H1 (cell line): ENCODE data around the gene NELFB. TPM values are rescaled to one million over a fixed set of nuclear protein-coding genes. Genes with fewer than 3 reads are reported as not detected.

Source experiments
- CTCF ChIA-PET: fragments of 300-600 bp; sonication (Branson Sonifier 250); formaldehyde crosslinking; loops from one replicate; lab custom pipeline; 2021; ENCODE audit not compliant: partially characterized antibody; lab: Charles Lee
- POLR2A ChIA-PET: fragments of 300-600 bp; sonication (Branson Sonifier 250); formaldehyde crosslinking; loops from one replicate; lab custom pipeline; 2021; ENCODE audit warnings: inconsistent platforms; ENCODE audit not compliant: partially characterized antibody; lab: Charles Lee
- DNase-seq, 2 experiments: peaks; one replicate each; pipeline versions ENCODE4 v3.0.0 to v3.0.0-alpha.2; 2010 to 2022; ENCODE audit warnings: low spot score in 2 of 2, low read depth in 1 of 2, mixed read lengths in 1 of 2
- FAIRE-seq: peaks from 2 replicates; lab custom pipeline; 2011; peaks lifted over from hg19 to GRCh38; lab: Jason Lieb, UNC
- H2AFZ ChIP-seq: 2 replicates; pipeline ENCODE4 v1.8.1; 2012; ENCODE audit warnings: low read length, inconsistent platforms
- H2AK5ac ChIP-seq: 2 replicates; pipeline ENCODE4 v1.6.1; 2013; ENCODE audit warnings: low read depth, low read length
- H2BK120ac ChIP-seq: replicated peaks from 2 replicates; pipeline ENCODE3; 2013; ENCODE audit warnings: low read depth, low read length, inconsistent platforms
- H2BK12ac ChIP-seq: 2 replicates; pipeline ENCODE4 v1.6.1; 2013; ENCODE audit warnings: low read depth, low read length
- H2BK15ac ChIP-seq: 2 replicates; pipeline ENCODE4 v1.6.1; 2013; ENCODE audit warnings: low read length
- H2BK20ac ChIP-seq: 2 replicates; pipeline ENCODE4 v1.6.1; 2013; ENCODE audit warnings: low read length
- H2BK5ac ChIP-seq: 2 replicates; pipeline ENCODE4 v1.6.1; 2013; ENCODE audit warnings: low read depth, low read length
- H3K14ac ChIP-seq: 2 replicates; pipeline ENCODE4 v1.6.1; 2013; ENCODE audit warnings: inconsistent platforms; ENCODE audit not compliant: insufficient read length
- H3K18ac ChIP-seq: 2 replicates; pipeline ENCODE4 v1.6.1; 2013; ENCODE audit warnings: low read length; ENCODE audit errors: extremely low read depth
- H3K23ac ChIP-seq: 2 replicates; pipeline ENCODE4 v1.6.1; 2013; ENCODE audit warnings: inconsistent platforms; ENCODE audit not compliant: insufficient read length
- H3K23me2 ChIP-seq: 2 replicates; pipeline ENCODE4 v1.6.1; 2013; ENCODE audit warnings: low read depth, low read length
- H3K27ac ChIP-seq: 2 replicates; pipeline ENCODE4 v1.6.1; 2011; ENCODE audit warnings: low read depth, low read length, inconsistent platforms
- H3K27me3 ChIP-seq, 4 experiments: replicated peaks in 1 of 4; 1 replicate in 1 of 4; 2 replicates in 3 of 4; pipeline versions ENCODE4 v1.6.1 to v1.8.1; 2011 to 2013; ENCODE audit warnings: low read length in 3 of 4, mild to moderate bottlenecking in 3 of 4, inconsistent platforms in 2 of 4, mixed read lengths in 2 of 4, moderate library complexity in 1 of 4; ENCODE audit not compliant: control insufficient read depth in 3 of 4, insufficient read depth in 3 of 4; ENCODE audit errors: extremely low read depth in 1 of 4
- H3K36me3 ChIP-seq, 4 experiments: 2 replicates each; pipeline versions ENCODE4 v1.6.1 to v1.8.1; 2011 to 2013; ENCODE audit warnings: mild to moderate bottlenecking in 4 of 4, low read length in 3 of 4, moderate library complexity in 2 of 4, control low read depth in 1 of 4, inconsistent platforms in 1 of 4; ENCODE audit not compliant: insufficient read depth in 4 of 4, control insufficient read depth in 2 of 4
- H3K4ac ChIP-seq: replicated peaks from 2 replicates; pipeline ENCODE3; 2013; ENCODE audit warnings: low read length, low read depth, mixed read lengths, inconsistent platforms; ENCODE audit not compliant: insufficient read length
- H3K4me1 ChIP-seq, 4 experiments: replicated peaks in 1 of 4; 1 replicate in 1 of 4; 2 replicates in 3 of 4; pipeline versions ENCODE4 v1.6.1 to v1.8.1; 2011 to 2013; ENCODE audit warnings: low read length in 3 of 4, inconsistent platforms in 2 of 4, mixed read lengths in 1 of 4; ENCODE audit not compliant: insufficient read depth in 4 of 4, control insufficient read depth in 3 of 4
- H3K4me2 ChIP-seq, 2 experiments: 2 replicates each; pipeline versions ENCODE4 v1.6.1 to v1.8.1; 2011 to 2013; ENCODE audit warnings: low read depth in 2 of 2, low read length in 2 of 2, control low read depth in 1 of 2, inconsistent platforms in 1 of 2, mild to moderate bottlenecking in 1 of 2; ENCODE audit not compliant: insufficient read depth in 1 of 2
- H3K4me3 ChIP-seq, 4 experiments: fragments of 200-600, 300-600 bp in 1 of 4; sonication (generic), shearing (Covaris generic), sonication (Bioruptor Twin) in 1 of 4; 2 replicates each; pipeline versions ENCODE4 v1.5.1 to v1.8.1; 2011 to 2016; ENCODE audit warnings: low read length in 4 of 4, low read depth in 3 of 4, control low read depth in 2 of 4, inconsistent platforms in 2 of 4, mild to moderate bottlenecking in 2 of 4, mixed read lengths in 1 of 4, moderate library complexity in 1 of 4; ENCODE audit not compliant: insufficient read depth in 2 of 4; ENCODE audit errors: extremely low read depth in 1 of 4
- H3K56ac ChIP-seq: replicated peaks from 2 replicates; pipeline ENCODE3; 2013; ENCODE audit warnings: low read depth, mild to moderate bottlenecking, mixed read lengths, low read length, inconsistent platforms; ENCODE audit not compliant: insufficient read length
- H3K79me1 ChIP-seq: 2 replicates; pipeline ENCODE4 v1.6.1; 2013; ENCODE audit warnings: low read depth, low read length, control low read depth
- H3K79me2 ChIP-seq, 2 experiments: 2 replicates each; pipeline versions ENCODE4 v1.6.1 to v1.8.1; 2012 to 2013; ENCODE audit warnings: low read length in 2 of 2, mild to moderate bottlenecking in 2 of 2, inconsistent platforms in 1 of 2; ENCODE audit not compliant: insufficient read depth in 2 of 2, control insufficient read depth in 1 of 2
- H3K9ac ChIP-seq, 4 experiments: replicated peaks in 1 of 4; 1 replicate in 1 of 4; 2 replicates in 3 of 4; pipeline versions ENCODE4 v1.6.1 to v1.8.1; 2011 to 2013; ENCODE audit warnings: low read depth in 3 of 4, low read length in 3 of 4, control low read depth in 2 of 4, mild to moderate bottlenecking in 2 of 4, moderate library complexity in 2 of 4, inconsistent platforms in 1 of 4; ENCODE audit errors: extremely low read depth in 1 of 4
- H3K9me3 ChIP-seq, 2 experiments: 2 replicates each; pipeline versions ENCODE4 v1.6.1 to v1.8.1; 2012 to 2013; ENCODE audit warnings: mild to moderate bottlenecking in 2 of 2, moderate library complexity in 2 of 2, control low read depth in 1 of 2, inconsistent platforms in 1 of 2, low read depth in 1 of 2, low read length in 1 of 2, mixed read lengths in 1 of 2; ENCODE audit not compliant: insufficient read depth in 2 of 2
- H4K20me1 ChIP-seq, 2 experiments: replicated peaks in 1 of 2; 2 replicates each; pipeline versions ENCODE3 to v1.8.1; 2011 to 2013; ENCODE audit warnings: inconsistent platforms in 2 of 2, low read length in 2 of 2, mild to moderate bottlenecking in 1 of 2; ENCODE audit not compliant: insufficient read depth in 2 of 2, control insufficient read depth in 1 of 2
- H4K5ac ChIP-seq: 2 replicates; pipeline ENCODE4 v1.6.1; 2013; ENCODE audit warnings: low read length, low read depth, mixed read lengths, inconsistent platforms; ENCODE audit not compliant: insufficient read length
- H4K8ac ChIP-seq: 2 replicates; pipeline ENCODE4 v1.8.0; 2013; ENCODE audit warnings: mild to moderate bottlenecking, moderate library complexity, low read length, inconsistent platforms; ENCODE audit not compliant: insufficient read depth; ENCODE audit errors: extremely low read depth
- H4K91ac ChIP-seq: replicated peaks from 2 replicates; pipeline ENCODE3; 2013; ENCODE audit warnings: low read length, mixed read lengths, inconsistent platforms; ENCODE audit not compliant: insufficient read length
- CHD1 ChIP-seq: IDR thresholded peaks from 2 replicates; pipeline ENCODE4 v1.6.1; 2012; ENCODE audit warnings: low read depth, low read length, improper control_type of control experiment
- GTF2F1 ChIP-seq: IDR thresholded peaks from 2 replicates; pipeline ENCODE4 v1.6.1; 2012; ENCODE audit warnings: low read depth, low read length, improper control_type of control experiment, borderline replicate concordance
- JUN ChIP-seq: IDR thresholded peaks from 2 replicates; pipeline ENCODE4 v1.6.1; 2011; ENCODE audit warnings: low read depth, mild to moderate bottlenecking, improper control_type of control experiment, low read length
- RFX5 ChIP-seq: IDR thresholded peaks from 2 replicates; pipeline ENCODE4 v1.6.1; 2011; ENCODE audit warnings: low read depth, low read length, improper control_type of control experiment, borderline replicate concordance
- RNF2 ChIP-seq: fragments of 200-900, 300-1000 bp; sonication (generic); IDR thresholded peaks from 2 replicates; pipeline ENCODE4 v1.7.1; 2016; ENCODE audit warnings: borderline replicate concordance, low read depth, mild to moderate bottlenecking, antibody characterized with exemption, low read length; ENCODE audit not compliant: poor library complexity, severe bottlenecking; ENCODE audit errors: missing control alignments
- SRF ChIP-seq: IDR thresholded peaks from 2 replicates; pipeline ENCODE4 v1.6.1; 2011; ENCODE audit warnings: mild to moderate bottlenecking, low read depth, low read length, moderate library complexity
- WGBS, 2 experiments: shearing (Covaris generic) in 1 of 2; methylation state at CpG; one replicate each; pipeline versions ENCODE4 v1.1.6 to v1.1.7; 2013 to 2015; ENCODE audit warnings: low lambda C conversion rate in 2 of 2, mixed read lengths in 2 of 2, inconsistent platforms in 1 of 2, low coverage in 1 of 2, missing lambda C conversion rate in 1 of 2; ENCODE audit not compliant: insufficient replicate concordance in 2 of 2, insufficient coverage in 1 of 2, insufficient read length in 1 of 2; ENCODE audit errors: extremely low coverage in 1 of 2, missing lambda C conversion rate in 1 of 2; 5-methylcytosine and 5-hydroxymethylcytosine counted together
- polyA plus RNA-seq, 7 experiments: library from polyadenylated mRNA; depleted of rRNA in 3 of 7; stranded (reverse) in 5 of 7; unstranded in 2 of 7; fragments of >200 nt in 5 of 7; fragments of 200-250 nt in 2 of 7; gene quantifications; 1 replicate in 5 of 7; 2 replicates in 1 of 7; 4 replicates in 1 of 7; pipeline versions ENCODE4 v1.2.1 to v1.2.3, GENCODE V29; 2011 to 2013; ENCODE audit warnings: missing spikeins in 2 of 7, mixed read lengths in 2 of 7
- total RNA-seq: library from RNA; stranded (reverse); fragmentation: NEBNext Ultra II Directional; extraction: Animal tissue kit (Norgen Biotek cat#: 25700); gene quantifications from 2 replicates; pipeline ENCODE4 v1.2.1, GENCODE V29; 2021

NELFB gene
- total and polyA plus RNA-seq, 2 of the 8 experiments (the other 6 are each of a cell fraction or from before 2014, with no cell fraction given) = 57.6 to 78.0 TPM

GRCh38 chr9:137275203-137275587 lies 20.1 kb downstream of the NELFB start:
- Histone ChIP-seq H4K8ac (no peak overlapping the region; the same call in 1 of the 2 replicates), H3K27ac (no peak overlapping the region), H4K20me1 (peaks cover 4 to 14% of the 10 kb centered on the region in 2 experiments), H3K4ac (no peak overlapping the region), H3K9ac (no peak overlapping the region), H3K79me2 (no peaks in the 10 kb centered on the region), H3K9me3 (no peaks in the 10 kb centered on the region; a peak in 1 of 4 replicates), H4K91ac (no peak overlapping the region), H3K4me2 (no peak overlapping the region), H2BK12ac (no peak overlapping the region), H3K23ac (no peak overlapping the region), H3K4me1 (peaks cover 0 to 25% (median 15%) of the 10 kb centered on the region in 4 experiments; a peak in 6 of 7 replicates), H3K14ac (no peak overlapping the region), H4K5ac (no peak overlapping the region), H2BK120ac (no peak overlapping the region), H3K36me3 (peaks cover 0 to 23% (median 4%) of the 10 kb centered on the region in 4 experiments; a peak in 4 of 8 replicates), H3K23me2 (peaks cover 2% of the 10 kb centered on the region; the same call in 1 of the 2 replicates), H3K4me3 (no peak overlapping the region), H3K79me1 (no peaks in the 10 kb centered on the region), H3K56ac (no peak overlapping the region), H2AFZ (no peak overlapping the region), H2BK20ac (no peak overlapping the region), H2BK5ac (no peak overlapping the region), H2AK5ac (no peak overlapping the region), H2BK15ac (no peak overlapping the region), H3K27me3 (peaks cover 0 to 21% (median 11%) of the 10 kb centered on the region in 4 experiments; a peak in 5 of 7 replicates), H3K18ac (no peak overlapping the region)
- 91% methylated on average over 10 of the region's 10 CpGs; no CpG with 5 or more reads in 1 of the 2 experiments for WGBS, 2 experiments
- DNase-seq = no peak
- CTCF ChIA-PET = interaction anchor here (0.5 to 2.7 kb wide), 6 partner anchors 12 to 890 kb away, joined by 3 to 10 read pairs (median 4); no protein-coding TSS in a partner anchor
- TF ChIP-seq CHD1 (no peak), JUN (no peak), SRF (no peak), GTF2F1 (no peak), RNF2 (no peak), RFX5 (no peak)
- no peak for FAIRE-seq
- POLR2A ChIA-PET = interaction anchor here (47.8 kb wide), 1 partner anchor 40 kb away, joined by 1462 read pairs; the partner anchor contains the start of genes CYSRT1, NDOR1, NELFB and RNF208
